CD4-positive, alpha-beta T cell (primary cell): Measurements from ENCODE around the gene WWC2. TPM values are rescaled to one million over a fixed set of nuclear protein-coding genes. Genes with fewer than 3 reads are reported as not detected.

Source experiments
- ATAC-seq: fragments of 200-7000 bp; cut with Tn5 transposase; one replicate; pipeline ENCODE4 v1.10.0; 2022; ENCODE audit warnings: mild to moderate bottlenecking; ENCODE audit not compliant: poor library complexity
- CTCF ChIA-PET: fragments of 350-600 bp; sonication (Branson Sonifier 250); formaldehyde crosslinking; loops from one replicate; lab custom pipeline; 2021; ENCODE audit warnings: antibody characterized with exemption, inconsistent platforms; lab: Charles Lee
- POLR2A ChIA-PET: fragments of 350-600 bp; sonication (Branson Sonifier 250); formaldehyde crosslinking; loops from one replicate; lab custom pipeline; 2021; ENCODE audit warnings: antibody characterized with exemption, inconsistent platforms; lab: Charles Lee
- DNase-seq, 14 experiments: peaks; one replicate each; pipeline ENCODE4 v3.0.0-alpha.2; 2013 to 2020; ENCODE audit warnings: mixed read lengths in 2 of 14
- H3K27ac ChIP-seq, 2 donors: one replicate each; pipeline versions ENCODE4 v1.5.1 to v1.7.0; 2013; ENCODE audit warnings: low read length in 2 of 2, low read depth in 1 of 2, mild to moderate bottlenecking in 1 of 2
- H3K27me3 ChIP-seq, 2 experiments: 1 replicate in 1 of 2; 2 replicates in 1 of 2; pipeline versions ENCODE4 v1.6.1 to v1.7.0; 2013; ENCODE audit warnings: low read length in 2 of 2, control low read depth in 1 of 2, mild to moderate bottlenecking in 1 of 2, moderate library complexity in 1 of 2; ENCODE audit not compliant: insufficient read depth in 2 of 2, control insufficient read depth in 1 of 2
- H3K36me3 ChIP-seq: one replicate; pipeline ENCODE4 v1.6.1; 2013; ENCODE audit warnings: low read length, control low read depth; ENCODE audit not compliant: insufficient read depth
- H3K4me1 ChIP-seq: one replicate; pipeline ENCODE4 v1.6.1; 2013; ENCODE audit warnings: low read length, control low read depth; ENCODE audit not compliant: insufficient read depth
- H3K4me3 ChIP-seq: one replicate; pipeline ENCODE4 v1.5.1; 2013; ENCODE audit warnings: mild to moderate bottlenecking, low read length, moderate library complexity
- H3K9me3 ChIP-seq, 2 experiments: 1 replicate in 1 of 2; 2 replicates in 1 of 2; pipeline versions ENCODE4 v1.6.1 to v1.7.0; 2013; ENCODE audit warnings: low read length in 2 of 2, mild to moderate bottlenecking in 2 of 2, control low read depth in 1 of 2, moderate library complexity in 1 of 2; ENCODE audit not compliant: control insufficient read depth in 1 of 2, insufficient read depth in 1 of 2
- H3K27ac Mint-ChIP-seq: one replicate; pipeline ENCODE4 v1.8.0; 2020; ENCODE audit warnings: mixed read lengths
- H3K27me3 Mint-ChIP-seq: one replicate; pipeline ENCODE4 v1.8.0; 2021; ENCODE audit warnings: mixed read lengths
- H3K36me3 Mint-ChIP-seq: one replicate; pipeline ENCODE4 v1.8.0; 2021; ENCODE audit warnings: low read depth, mixed read lengths
- H3K4me1 Mint-ChIP-seq: one replicate; pipeline ENCODE4 v1.8.0; 2021; ENCODE audit warnings: low read depth, mixed read lengths
- H3K4me3 Mint-ChIP-seq: one replicate; pipeline ENCODE4 v1.8.0; 2020; ENCODE audit warnings: mild to moderate bottlenecking, mixed read lengths
- H3K9me3 Mint-ChIP-seq: one replicate; pipeline ENCODE4 v1.8.0; 2020; ENCODE audit warnings: mixed read lengths
- intact Hi-C, 2 experiments: fragments of 100-400 bp; cut with DNase I in 1 of 2; cut with micrococcal nuclease in 1 of 2; formaldehyde crosslinking; loops; one replicate each; pipeline versions ENCODE4 v1.15.1 to v1.9.0; 2023 to 2025; cut with DNase I, micrococcal nuclease
- total RNA-seq, 174 experiments: library from RNA in 2 of 174; stranded (reverse) in 2 of 174; gene quantifications; one replicate each; pipeline ENCODE4 v1.2.3 and lab custom pipeline; 2021 to 2026
- TF ChIP-seq, protein P1 (sequence below): fragments of 200-600 bp; IDR thresholded peaks from one replicate; pipeline ENCODE4 v1.8.0; 2022; ENCODE audit warnings: antibody characterized with exemption, mild to moderate bottlenecking

The WWC2 gene
- total RNA-seq, 2 experiments from 2014 or later = 4.1 to 4.9 TPM

- H3K36me3 Mint-ChIP-seq = no peaks in the 10 kb centered on the region
- no peak overlapping the region for H3K27ac Mint-ChIP-seq
- H3K27me3 Mint-ChIP-seq = no peaks in the 10 kb centered on the region
- Histone ChIP-seq H3K4me1 (no peaks in the 10 kb centered on the region), H3K27me3 (no peaks in the 10 kb centered on the region), H3K27ac (no peak overlapping the region), H3K9me3 (no peaks in the 10 kb centered on the region), H3K36me3 (no peaks in the 10 kb centered on the region), H3K4me3 (no peak overlapping the region)
- no peaks in the 10 kb centered on the region for H3K9me3 Mint-ChIP-seq
- peak in 4 of 14 experiments; percentile 15 to 39 (median 26) for DNase-seq
- H3K4me1 Mint-ChIP-seq = no peaks in the 10 kb centered on the region
- POLR2A ChIA-PET = no interaction called here
- CTCF ChIA-PET = interaction anchor here (0.6 to 0.7 kb wide), 3 partner anchors 34 to 193 kb away, joined by 3 to 4 read pairs (median 3); no protein-coding TSS in a partner anchor
- TF ChIP-seq, protein P1, sequence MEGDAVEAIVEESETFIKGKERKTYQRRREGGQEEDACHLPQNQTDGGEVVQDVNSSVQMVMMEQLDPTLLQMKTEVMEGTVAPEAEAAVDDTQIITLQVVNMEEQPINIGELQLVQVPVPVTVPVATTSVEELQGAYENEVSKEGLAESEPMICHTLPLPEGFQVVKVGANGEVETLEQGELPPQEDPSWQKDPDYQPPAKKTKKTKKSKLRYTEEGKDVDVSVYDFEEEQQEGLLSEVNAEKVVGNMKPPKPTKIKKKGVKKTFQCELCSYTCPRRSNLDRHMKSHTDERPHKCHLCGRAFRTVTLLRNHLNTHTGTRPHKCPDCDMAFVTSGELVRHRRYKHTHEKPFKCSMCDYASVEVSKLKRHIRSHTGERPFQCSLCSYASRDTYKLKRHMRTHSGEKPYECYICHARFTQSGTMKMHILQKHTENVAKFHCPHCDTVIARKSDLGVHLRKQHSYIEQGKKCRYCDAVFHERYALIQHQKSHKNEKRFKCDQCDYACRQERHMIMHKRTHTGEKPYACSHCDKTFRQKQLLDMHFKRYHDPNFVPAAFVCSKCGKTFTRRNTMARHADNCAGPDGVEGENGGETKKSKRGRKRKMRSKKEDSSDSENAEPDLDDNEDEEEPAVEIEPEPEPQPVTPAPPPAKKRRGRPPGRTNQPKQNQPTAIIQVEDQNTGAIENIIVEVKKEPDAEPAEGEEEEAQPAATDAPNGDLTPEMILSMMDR = no peak
- ATAC-seq = no peak
- intact Hi-C loops = no loop called here
- no peak overlapping the region for H3K4me3 Mint-ChIP-seq
Observed at GRCh38 chr4:183249854-183250253, 150.8 kb downstream of the WWC2 start.

GRCh38 chr4:183250831-183251230, 151.8 kb downstream of the WWC2 start:
- Mint-ChIP-seq H3K27ac (no peak overlapping the region), H3K4me1 (no peaks in the 10 kb centered on the region), H3K4me3 (no peak overlapping the region), H3K36me3 (no peaks in the 10 kb centered on the region), H3K9me3 (no peaks in the 10 kb centered on the region), H3K27me3 (no peaks in the 10 kb centered on the region)
- TF ChIP-seq, protein P1 = no peak
- H3K27ac ChIP-seq = no peak overlapping the region
- no peak overlapping the region for H3K4me3 ChIP-seq
- CTCF ChIA-PET = no interaction called here
- POLR2A ChIA-PET = no interaction called here
- intact Hi-C loops = no loop called here
- no peaks in the 10 kb centered on the region for H3K9me3 ChIP-seq
- H3K4me1 ChIP-seq = no peaks in the 10 kb centered on the region
- no peaks in the 10 kb centered on the region for H3K36me3 ChIP-seq
- no peaks in the 10 kb centered on the region for H3K27me3 ChIP-seq
- DNase-seq = no peak
- ATAC-seq = no peak

DNA sequence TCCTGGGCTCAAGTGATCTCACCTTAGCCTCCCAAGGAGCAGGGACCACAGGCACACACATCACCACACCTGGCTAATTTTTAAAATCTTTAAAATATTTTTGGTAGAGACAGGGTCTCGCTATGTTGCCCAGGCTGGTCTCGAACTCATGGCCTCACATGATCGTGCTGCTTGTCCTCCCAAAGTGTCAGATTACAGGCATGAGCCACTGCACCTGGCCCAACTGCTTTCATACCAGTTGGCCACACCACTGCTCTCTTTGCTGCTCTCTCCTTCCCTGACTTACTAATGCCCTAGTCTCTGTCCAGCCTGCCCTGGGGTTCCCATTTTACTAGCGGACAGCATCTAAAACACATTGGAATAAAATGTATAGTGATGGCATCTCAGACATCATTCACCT, 153.9 kb downstream of the WWC2 start:
- Mint-ChIP-seq H3K4me1 (no peaks in the 10 kb centered on the region), H3K36me3 (no peaks in the 10 kb centered on the region), H3K27me3 (peaks cover 5% of the 10 kb centered on the region), H3K4me3 (no peak overlapping the region), H3K27ac (no peak overlapping the region), H3K9me3 (no peaks in the 10 kb centered on the region)
- no peak for DNase-seq
- TF ChIP-seq, protein P1 = no peak
- ATAC-seq = no peak
- Histone ChIP-seq H3K4me3 (no peak overlapping the region), H3K27ac (no peak overlapping the region), H3K9me3 (no peaks in the 10 kb centered on the region), H3K4me1 (no peaks in the 10 kb centered on the region), H3K36me3 (no peaks in the 10 kb centered on the region), H3K27me3 (no peaks in the 10 kb centered on the region)
- intact Hi-C loops = no loop called here
- POLR2A ChIA-PET = no interaction called here
- CTCF ChIA-PET = no interaction called here
